Measurements from ENCODE around the gene LRMDA.

- TF ChIP-seq CTCF (IDR thresholded peaks at IDR 0.05): no peak
- no peak for TF ChIP-seq CHD2 (IDR thresholded peaks at IDR 0.05; ENCODE audit: low read length, partially characterized antibody)
- TF ChIP-seq MYC (IDR thresholded peaks at IDR 0.05; ENCODE audit: borderline replicate concordance, low read length): no peak
- TF ChIP-seq POLR2A (IDR thresholded peaks at IDR 0.05; ENCODE audit: low read length): no peak
- TF ChIP-seq PHF8 (IDR thresholded peaks at IDR 0.05; ENCODE audit: borderline replicate concordance, low read depth): no peak
- no peak for TF ChIP-seq SREBF2 (IDR thresholded peaks at IDR 0.05)
- TF ChIP-seq FOSL2 (IDR thresholded peaks at IDR 0.05): no peak
- no peak for TF ChIP-seq FOSL2 (CRISPR knock-in tag; IDR thresholded peaks at IDR 0.05)
- no peak for TF ChIP-seq SMC3 (IDR thresholded peaks at IDR 0.05)
- TF ChIP-seq, protein P1, sequence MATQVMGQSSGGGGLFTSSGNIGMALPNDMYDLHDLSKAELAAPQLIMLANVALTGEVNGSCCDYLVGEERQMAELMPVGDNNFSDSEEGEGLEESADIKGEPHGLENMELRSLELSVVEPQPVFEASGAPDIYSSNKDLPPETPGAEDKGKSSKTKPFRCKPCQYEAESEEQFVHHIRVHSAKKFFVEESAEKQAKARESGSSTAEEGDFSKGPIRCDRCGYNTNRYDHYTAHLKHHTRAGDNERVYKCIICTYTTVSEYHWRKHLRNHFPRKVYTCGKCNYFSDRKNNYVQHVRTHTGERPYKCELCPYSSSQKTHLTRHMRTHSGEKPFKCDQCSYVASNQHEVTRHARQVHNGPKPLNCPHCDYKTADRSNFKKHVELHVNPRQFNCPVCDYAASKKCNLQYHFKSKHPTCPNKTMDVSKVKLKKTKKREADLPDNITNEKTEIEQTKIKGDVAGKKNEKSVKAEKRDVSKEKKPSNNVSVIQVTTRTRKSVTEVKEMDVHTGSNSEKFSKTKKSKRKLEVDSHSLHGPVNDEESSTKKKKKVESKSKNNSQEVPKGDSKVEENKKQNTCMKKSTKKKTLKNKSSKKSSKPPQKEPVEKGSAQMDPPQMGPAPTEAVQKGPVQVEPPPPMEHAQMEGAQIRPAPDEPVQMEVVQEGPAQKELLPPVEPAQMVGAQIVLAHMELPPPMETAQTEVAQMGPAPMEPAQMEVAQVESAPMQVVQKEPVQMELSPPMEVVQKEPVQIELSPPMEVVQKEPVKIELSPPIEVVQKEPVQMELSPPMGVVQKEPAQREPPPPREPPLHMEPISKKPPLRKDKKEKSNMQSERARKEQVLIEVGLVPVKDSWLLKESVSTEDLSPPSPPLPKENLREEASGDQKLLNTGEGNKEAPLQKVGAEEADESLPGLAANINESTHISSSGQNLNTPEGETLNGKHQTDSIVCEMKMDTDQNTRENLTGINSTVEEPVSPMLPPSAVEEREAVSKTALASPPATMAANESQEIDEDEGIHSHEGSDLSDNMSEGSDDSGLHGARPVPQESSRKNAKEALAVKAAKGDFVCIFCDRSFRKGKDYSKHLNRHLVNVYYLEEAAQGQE (IDR thresholded peaks at IDR 0.05): no peak
- TF ChIP-seq MAX (IDR thresholded peaks at IDR 0.05): no peak
- TF ChIP-seq, protein P2, sequence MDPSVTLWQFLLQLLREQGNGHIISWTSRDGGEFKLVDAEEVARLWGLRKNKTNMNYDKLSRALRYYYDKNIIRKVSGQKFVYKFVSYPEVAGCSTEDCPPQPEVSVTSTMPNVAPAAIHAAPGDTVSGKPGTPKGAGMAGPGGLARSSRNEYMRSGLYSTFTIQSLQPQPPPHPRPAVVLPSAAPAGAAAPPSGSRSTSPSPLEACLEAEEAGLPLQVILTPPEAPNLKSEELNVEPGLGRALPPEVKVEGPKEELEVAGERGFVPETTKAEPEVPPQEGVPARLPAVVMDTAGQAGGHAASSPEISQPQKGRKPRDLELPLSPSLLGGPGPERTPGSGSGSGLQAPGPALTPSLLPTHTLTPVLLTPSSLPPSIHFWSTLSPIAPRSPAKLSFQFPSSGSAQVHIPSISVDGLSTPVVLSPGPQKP (IDR thresholded peaks at IDR 0.05; ENCODE audit: low read depth, low read length): no peak
Measured at GRCh38 chr10:75765789-75766096, 334.3 kb downstream of the LRMDA start.

Data from A549 (cell line).